Activated T-cell treated with anti-CD3 and anti-CD28 coated beads for 24 hours (primary cell): ENCODE data around the gene BAIAP2.

Source experiments
- DNase-seq: peaks from one replicate; pipeline ENCODE4 v3.0.0-alpha.2; 2020; ENCODE audit warnings: low read depth

BAIAP2 gene

GRCh38 chr17:81126281-81127132 is 91.6 kb downstream of the BAIAP2 start:
- no peak for DNase-seq

GRCh38 chr17:81127133-81127455 is 92.1 kb downstream of the BAIAP2 start:
- no peak for DNase-seq

DNA sequence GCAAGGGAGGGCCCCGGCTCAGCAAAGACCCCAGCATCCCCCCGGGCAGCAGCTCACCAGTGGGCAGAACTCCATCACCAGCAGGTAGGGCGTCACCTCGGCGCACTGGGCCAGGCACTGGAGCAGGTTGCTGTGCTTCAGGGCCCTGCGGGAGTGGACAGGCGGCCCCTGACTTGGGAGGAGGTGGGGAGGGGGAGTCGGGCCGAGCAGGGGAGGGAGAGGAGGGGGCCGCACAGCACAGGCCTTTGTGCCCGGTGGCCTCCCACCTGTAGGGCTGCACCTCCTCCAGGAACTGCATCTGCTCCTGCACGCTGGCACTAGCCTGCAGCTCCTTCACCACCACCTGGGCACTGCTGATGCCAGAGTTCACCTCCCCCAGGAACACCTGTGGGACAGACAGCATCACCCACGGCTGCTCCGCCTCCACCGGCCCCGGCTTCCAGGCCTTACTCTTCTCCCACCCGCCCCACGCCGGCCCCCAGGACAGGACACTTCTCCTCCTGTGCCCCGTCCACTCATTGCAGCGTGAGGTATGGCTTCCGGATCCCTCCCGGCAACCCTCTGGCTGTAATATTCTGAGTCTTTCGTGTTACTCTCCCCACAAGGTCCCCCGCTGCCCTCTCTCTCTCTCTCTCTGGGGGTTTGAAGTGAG is 92.7 kb downstream of the BAIAP2 start:
- no peak for DNase-seq

DNA sequence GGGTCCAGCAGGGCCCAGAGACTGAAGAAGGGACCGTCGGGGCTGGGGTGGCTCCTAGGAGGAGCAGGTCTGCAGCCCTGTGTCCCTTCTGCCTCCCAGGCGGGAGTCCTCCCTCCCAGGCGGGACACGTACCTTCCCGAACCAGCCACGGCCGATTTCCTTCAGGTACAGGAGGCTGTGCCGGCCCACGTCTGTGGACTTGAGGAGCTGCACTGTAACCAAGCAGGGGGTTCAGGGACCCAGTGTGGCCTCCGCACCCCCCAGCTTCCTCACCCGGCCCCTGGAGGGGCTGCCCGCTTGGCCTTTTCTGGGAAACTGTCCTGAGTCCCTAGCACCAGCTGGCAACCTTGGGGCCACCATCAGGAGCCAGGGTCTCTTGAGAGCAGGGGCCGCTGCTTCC is 93.4 kb downstream of the BAIAP2 start:
- DNase-seq: no peak

GRCh38 chr17:81128774-81129173 is 93.8 kb downstream of the BAIAP2 start:
- DNase-seq: no peak

DNA sequence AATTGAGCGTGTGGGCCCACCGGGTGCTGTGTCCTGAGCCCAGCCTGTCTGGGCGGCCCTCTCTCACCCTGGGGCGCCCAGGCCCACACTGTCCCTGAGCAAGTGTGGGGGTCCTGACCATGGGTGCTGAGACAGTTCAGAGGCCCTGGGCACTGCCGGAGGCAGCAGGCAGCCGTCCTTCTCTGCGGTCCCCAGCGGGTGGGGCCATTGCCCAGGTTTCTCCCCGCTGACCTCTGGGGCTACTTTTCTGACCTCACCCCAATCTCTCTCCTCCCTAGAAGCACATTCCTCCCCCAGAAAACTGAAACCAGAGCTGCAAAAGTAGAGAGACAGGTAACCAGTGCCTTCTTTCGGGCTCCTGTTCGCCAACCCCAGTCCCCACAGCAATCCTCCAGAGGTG is 94.3 kb downstream of the BAIAP2 start:
- DNase-seq: no peak

DNA sequence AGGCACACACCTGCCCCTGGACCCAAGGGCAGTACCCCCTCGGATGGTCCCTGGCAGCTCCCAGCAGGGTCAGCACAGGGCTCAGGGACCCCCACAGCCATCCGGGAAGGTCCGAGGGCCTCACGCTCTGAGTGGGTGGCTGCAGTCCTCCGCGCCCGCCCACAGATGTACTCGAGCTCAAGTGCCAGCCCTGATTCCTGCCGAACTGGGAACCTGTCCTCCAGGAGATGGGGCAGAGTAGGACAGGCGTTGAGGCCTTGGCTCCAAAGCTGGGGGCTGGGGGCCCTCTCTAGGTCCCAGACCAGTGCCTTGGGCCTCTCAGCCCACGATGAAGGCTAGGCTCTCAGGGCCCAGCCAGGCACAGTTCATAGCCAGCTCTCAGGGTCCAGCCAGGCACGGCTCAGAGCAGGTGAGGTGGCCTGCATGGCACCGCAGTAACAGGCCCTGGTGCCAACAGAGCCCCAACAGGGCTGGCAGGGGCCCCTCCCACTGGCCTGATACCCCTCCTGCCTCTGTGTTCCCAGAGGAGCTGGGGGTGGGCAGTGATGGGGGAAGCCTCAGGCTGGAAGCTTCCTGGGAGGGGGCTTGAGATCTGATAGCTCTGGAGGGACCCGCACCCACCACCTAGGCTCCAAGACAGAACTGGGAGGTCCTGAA is 94.9 kb downstream of the BAIAP2 start:
- no peak for DNase-seq

- DNase-seq: no peak
These were observed 95.7 kb downstream of the BAIAP2 start for GRCh38 chr17:81130385-81131361.

DNA sequence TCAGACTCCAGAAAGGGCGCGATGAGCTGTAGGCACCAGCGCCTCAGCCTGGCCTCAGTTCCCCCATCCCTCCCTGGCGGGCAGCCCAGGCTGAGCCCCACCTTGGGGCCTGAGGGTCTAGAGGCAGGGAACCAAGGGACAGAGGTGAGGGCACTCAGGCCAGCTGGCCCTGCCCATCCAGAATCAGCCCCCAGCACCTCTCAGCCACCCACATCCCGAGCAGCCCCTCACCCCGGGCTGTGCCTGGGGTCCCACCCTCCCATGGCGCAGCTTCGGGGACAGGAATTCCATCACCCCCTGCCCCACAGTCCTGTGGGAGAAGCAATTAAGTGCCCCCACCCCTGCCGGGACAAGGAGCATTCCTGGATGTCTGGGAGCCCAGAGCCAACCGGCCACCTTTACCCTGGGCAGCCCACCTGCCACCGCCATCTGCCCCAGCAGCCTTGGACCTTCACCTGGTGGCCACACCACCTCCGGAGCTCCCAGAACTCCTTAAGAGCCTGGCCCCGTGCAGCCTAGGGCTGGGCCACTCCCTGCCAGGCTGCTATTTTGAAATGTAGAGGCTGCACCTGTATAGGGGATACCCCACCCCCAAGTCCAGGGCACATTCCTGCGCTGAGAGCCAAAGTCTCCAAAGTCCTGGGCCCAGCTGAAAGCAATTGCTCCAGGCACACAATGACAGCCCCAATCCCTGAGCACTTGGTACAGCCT is 96.7 kb downstream of the BAIAP2 start:
- DNase-seq: no peak

DNA sequence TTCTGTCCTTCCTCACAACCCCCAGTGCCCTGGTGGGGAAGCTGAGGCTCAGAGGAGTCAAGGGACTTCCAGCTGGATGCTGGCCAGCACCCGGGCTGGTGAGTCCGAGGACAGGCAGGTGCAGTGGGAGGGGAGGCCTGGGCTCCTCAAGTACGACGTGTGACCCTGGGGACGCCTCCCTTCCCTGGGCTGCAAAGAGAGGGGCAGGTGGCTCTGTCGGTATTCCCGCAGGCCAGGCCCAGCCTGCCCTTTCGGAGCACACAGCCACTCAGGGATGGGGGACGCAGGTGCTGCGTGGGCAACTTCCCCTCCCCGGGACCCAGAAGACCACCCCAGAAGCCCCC is 97.2 kb downstream of the BAIAP2 start:
- DNase-seq: no peak

DNA sequence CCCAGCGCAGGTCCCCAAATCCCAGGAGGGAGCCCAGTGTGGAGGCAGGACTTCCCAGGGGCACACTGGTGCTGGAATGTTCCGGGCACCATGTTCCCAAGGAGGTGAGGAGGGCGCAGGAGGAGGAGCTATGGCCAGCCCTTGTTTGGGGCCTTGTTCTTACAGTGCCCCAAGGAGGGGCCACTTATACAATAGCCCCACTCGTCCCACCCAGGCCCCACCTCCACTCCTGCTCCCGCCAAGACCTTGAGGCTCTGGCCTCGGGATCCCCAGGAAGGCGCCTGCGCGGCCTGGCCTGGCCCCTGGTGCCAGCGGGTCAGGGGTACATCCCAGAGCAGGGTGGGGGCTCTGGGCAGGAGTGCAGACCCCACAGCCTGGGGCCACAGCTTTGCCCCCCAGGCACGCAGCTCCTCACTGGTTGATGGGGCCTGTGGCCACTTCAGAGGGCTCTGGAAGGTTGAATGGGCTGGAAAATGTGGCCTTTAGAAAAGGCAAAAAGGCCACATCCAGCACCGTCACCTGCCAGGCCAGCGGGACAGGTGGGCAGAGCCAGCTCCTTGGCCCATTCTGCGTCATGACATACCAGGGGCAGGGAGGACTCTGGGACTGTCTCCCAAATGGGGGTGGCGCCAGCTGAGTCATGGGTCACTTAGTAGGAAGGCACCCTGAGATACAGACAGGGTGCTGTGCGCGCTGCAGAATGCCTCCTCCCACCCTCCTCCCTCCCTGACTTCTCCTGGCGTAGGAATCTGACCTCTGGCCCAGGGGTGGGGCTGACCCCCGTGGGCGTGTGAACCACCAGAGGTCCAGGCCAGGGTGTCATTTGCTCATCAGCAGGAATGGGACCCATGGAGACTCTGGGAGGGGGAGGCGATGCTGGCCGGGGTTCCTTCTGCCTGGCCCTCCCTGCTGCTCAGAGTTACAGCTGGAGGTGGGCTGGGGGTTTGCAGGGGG is 98.1 kb downstream of the BAIAP2 start:
- no peak for DNase-seq

DNA sequence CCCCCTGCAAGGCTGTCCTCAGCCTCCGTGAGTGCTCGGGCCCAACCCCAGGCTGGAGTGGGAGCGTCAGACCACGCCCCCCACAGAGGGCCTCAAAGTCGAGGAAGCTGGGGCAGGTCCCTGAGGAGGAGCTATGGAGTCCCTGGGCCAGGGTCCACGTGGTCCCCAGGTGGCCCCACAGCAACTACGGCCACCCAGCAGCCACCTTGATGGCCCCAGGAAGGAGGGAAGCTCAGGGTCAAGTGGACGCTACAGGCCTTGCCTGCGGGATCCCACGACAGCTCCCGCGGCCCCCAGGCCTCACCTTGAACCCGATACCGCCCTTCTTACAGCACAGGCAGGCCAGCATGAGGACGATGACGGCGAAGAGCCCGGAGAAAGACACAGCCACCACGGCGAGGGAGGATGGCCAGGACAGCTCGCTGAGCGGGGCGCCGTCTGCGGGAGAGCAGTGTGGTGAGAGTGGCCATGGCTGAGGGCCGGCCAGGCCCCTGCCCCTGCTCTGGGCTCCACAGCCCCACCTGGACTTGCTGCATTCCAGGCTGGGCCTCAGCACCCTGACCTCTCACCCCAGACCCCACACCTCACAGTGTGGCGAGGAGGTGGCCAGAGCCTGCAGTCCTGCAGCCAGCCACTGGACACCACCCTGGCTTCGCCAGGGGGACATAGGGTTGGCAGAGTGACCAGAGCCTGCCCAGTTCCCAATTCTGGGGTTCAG is 99.3 kb downstream of the BAIAP2 start:
- DNase-seq: no peak

DNA sequence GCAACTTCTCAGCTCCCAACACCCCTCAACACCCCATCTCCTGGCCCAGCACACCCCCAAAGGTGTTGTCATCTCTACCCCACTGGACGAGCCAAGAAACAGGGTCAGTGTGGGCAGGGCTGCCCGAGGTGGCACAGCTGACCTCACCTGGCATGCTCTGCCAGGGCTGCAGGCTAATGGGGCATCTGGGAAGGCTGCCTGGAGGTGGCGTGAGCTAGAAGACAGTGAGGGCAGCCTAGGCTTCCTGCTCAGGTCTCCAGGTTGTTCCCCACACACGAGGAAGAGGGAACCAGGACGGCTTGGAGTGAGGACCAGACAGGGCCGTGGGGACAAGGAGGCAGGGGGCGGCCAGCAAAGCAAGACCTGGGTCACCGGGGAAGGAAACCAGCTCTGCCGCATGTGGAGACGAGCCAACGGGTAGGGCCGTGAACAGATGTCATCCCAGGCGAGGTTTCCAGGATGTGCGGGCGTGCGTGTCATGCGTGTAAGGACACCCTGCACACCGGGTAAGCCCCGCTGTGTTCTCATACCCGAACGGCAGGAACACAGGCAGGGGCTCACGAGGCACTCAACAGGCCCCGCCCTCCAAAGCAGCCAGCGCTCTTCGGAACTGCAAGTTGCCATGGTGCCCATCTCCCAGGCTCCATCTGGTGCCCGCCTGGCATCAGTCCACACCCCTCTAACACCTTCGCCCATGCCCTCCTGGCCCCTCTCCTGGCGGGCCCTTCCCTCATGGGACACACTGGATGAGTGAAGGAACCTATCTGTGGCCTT is 100.7 kb downstream of the BAIAP2 start:
- no peak for DNase-seq

GRCh38 chr17:81136366-81136765 is 101.4 kb downstream of the BAIAP2 start:
- DNase-seq: no peak

DNA sequence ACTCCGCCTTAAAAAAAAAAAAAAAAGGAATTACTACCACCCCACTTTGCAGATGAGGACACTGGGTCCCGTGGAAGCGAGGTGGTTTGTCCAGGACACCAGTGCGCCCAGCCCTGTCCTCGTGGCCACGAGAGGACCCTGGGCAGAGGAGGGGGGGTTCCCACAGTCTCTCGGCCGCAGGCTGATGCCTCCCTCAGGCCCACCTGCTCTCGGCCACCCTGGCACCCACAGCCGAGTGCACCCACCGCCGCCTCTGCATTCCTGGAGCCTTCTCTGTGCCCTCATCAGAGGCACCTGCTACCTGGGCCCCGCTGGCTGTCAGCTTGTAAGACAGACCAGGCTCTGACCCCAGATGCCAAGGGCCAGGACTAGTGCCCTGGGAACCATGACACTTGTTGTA is 102.3 kb downstream of the BAIAP2 start:
- no peak for DNase-seq

DNA sequence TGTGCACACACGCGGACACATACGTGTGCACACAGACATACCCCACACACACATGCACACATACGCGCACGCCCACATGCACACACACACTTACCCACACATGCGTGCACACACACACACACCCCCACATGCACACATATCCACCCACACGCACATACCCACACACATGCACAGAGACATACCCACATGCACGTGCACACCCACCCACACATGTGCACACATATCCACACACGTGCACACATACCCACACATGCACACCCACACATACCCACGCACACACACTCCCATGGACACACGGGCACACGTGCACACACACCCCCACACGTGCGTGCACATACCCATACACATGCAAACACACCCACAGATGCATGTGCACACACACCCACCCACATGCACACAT is 103.1 kb downstream of the BAIAP2 start:
- no peak for DNase-seq

DNA sequence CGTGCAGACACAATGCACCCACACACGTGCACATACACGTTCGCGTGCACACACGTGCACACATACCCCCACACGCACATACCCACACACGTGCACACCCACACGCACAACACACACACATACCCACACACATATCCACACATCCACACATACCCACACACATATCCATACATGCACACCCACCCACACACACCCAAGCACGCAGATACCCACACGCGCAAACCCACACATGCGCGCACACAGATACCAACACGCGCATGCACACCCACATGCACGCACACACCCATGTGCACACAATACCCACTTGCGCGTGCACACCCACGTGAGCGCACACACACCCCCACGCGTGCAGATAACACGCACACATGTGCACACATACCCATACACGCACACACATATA is 103.5 kb downstream of the BAIAP2 start:
- DNase-seq: no peak

- DNase-seq: no peak
These were observed 104.5 kb downstream of the BAIAP2 start for GRCh38 chr17:81139428-81139827.

- DNase-seq: no peak
These were observed 105.1 kb downstream of the BAIAP2 start for GRCh38 chr17:81140018-81140417.
